Uterus (tissue), 2 donors: ENCODE results near the gene LMX1B.

ENCODE experiments used
- POLR2A ChIP-seq, 2 donors: fragments of 450-650 bp; IDR thresholded peaks; one replicate each; pipeline ENCODE4 v1.6.1; 2016; ENCODE audit warnings: antibody characterized with exemption in 2 of 2, mild to moderate bottlenecking in 1 of 2, moderate library complexity in 1 of 2
- TF ChIP-seq, protein P1 (sequence below), 4 experiments: fragments of 200-600 bp in 2 of 4; fragments of 450-650 bp in 2 of 4; sonication (generic) in 2 of 4; IDR thresholded peaks; one replicate each; pipeline ENCODE4 v1.5.1; 2016 to 2019; ENCODE audit warnings: antibody characterized with exemption in 4 of 4, mild to moderate bottlenecking in 2 of 4, moderate library complexity in 1 of 4

DNA sequence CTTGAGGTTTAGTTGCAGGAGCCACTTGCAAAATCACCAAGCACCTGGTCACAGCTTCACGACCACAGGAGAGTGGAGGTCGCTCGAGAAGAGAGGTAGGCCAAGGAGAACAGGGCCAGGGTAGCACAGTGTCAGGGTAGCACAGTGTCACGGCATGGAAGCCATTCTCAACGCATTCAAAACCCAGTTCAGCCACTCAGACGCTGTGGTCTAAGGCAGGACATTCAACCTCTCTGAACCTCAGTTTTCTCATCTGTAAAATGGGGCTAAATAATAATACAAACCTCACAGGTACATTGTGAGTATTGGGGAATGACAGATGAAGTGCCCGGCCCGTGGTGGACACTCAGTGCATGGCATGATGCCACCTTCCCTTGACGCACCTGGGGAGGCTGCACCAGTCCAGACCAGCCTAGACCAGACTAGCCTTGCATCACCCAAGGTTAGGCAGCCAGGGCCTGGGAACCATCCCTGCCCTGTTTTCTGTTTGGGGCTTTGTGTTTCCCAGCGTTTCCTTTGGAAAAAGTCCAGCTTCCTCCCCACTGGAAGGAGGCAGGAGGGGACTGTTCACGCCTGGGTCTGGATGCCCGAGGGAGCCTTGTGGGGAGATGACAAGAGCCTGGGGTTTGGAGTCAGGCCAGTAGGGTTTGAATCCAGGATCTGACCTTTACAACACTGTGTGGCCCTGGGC, 7.8 kb upstream of the LMX1B start:
- TF ChIP-seq, protein P1, sequence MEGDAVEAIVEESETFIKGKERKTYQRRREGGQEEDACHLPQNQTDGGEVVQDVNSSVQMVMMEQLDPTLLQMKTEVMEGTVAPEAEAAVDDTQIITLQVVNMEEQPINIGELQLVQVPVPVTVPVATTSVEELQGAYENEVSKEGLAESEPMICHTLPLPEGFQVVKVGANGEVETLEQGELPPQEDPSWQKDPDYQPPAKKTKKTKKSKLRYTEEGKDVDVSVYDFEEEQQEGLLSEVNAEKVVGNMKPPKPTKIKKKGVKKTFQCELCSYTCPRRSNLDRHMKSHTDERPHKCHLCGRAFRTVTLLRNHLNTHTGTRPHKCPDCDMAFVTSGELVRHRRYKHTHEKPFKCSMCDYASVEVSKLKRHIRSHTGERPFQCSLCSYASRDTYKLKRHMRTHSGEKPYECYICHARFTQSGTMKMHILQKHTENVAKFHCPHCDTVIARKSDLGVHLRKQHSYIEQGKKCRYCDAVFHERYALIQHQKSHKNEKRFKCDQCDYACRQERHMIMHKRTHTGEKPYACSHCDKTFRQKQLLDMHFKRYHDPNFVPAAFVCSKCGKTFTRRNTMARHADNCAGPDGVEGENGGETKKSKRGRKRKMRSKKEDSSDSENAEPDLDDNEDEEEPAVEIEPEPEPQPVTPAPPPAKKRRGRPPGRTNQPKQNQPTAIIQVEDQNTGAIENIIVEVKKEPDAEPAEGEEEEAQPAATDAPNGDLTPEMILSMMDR (IDR thresholded peaks at IDR 0.05), result no peak
- no peak for TF ChIP-seq POLR2A (IDR thresholded peaks at IDR 0.05)
